Panc1 (cell line): ENCODE data around the gene CELF2.

Experiments
- CTCF ChIP-seq: fragments of 450-650 bp; IDR thresholded peaks from 2 replicates; pipeline ENCODE4 v1.5.1; 2017; ENCODE audit warnings: mild to moderate bottlenecking
- POLR2AphosphoS5 ChIP-seq: IDR thresholded peaks from 2 replicates; pipeline ENCODE4 v1.6.1; 2012; ENCODE audit warnings: mild to moderate bottlenecking, low read depth, low read length, moderate library complexity
- REST ChIP-seq, 2 experiments: IDR thresholded peaks; 2 replicates each; pipeline ENCODE4 v1.6.1; 2011 to 2012; ENCODE audit warnings: low read depth in 2 of 2, control low read depth in 1 of 2, low read length in 1 of 2, mild to moderate bottlenecking in 1 of 2, moderate library complexity in 1 of 2; ENCODE audit not compliant: insufficient read depth in 1 of 2
- SIN3A ChIP-seq: IDR thresholded peaks from 2 replicates; pipeline ENCODE4 v1.6.1; 2012; ENCODE audit warnings: low read depth, mild to moderate bottlenecking, low read length, moderate library complexity, borderline replicate concordance; ENCODE audit not compliant: insufficient read depth

GRCh38 chr10:11153766-11154165, 136.1 kb downstream of the CELF2 start:
- no peak for TF ChIP-seq CTCF
- no peak for TF ChIP-seq POLR2AphosphoS5
- no peak for TF ChIP-seq SIN3A
- no peak for TF ChIP-seq REST (IDR thresholded peaks at IDR 0.05; ENCODE audit: insufficient read depth in 1 of 2, low read depth in 2 of 2, low read length in 1 of 2)
